Kidney epithelial cell (primary cell): ENCODE measurements around the gene GAK. TPM values are rescaled to one million over a fixed set of nuclear protein-coding genes. Genes with fewer than 3 reads are reported as not detected.

ENCODE experiments used
- DNase-seq: peaks from one replicate; pipeline ENCODE4 v3.0.0-alpha.2; 2010; ENCODE audit warnings: low read depth
- H3K27me3 ChIP-seq: 2 replicates; pipeline ENCODE4 v1.6.0; 2011; ENCODE audit warnings: low read length; ENCODE audit not compliant: control insufficient read depth, insufficient read depth
- H3K36me3 ChIP-seq: 2 replicates; pipeline ENCODE4 v1.5.1; 2011; ENCODE audit warnings: low read length; ENCODE audit not compliant: control insufficient read depth, insufficient read depth
- H3K4me3 ChIP-seq: 2 replicates; pipeline ENCODE4 v1.5.1; 2011; ENCODE audit warnings: low read depth, mild to moderate bottlenecking, control low read depth, low read length
- CTCF ChIP-seq: IDR thresholded peaks from 2 replicates; pipeline ENCODE4 v1.5.1; 2011; ENCODE audit warnings: mild to moderate bottlenecking, moderate library complexity, low read length, control low read depth, inconsistent platforms; ENCODE audit not compliant: insufficient read depth, poor library complexity, severe bottlenecking
- total RNA-seq: library from RNA; depleted of rRNA; stranded (reverse); fragments of >200 nt; gene quantifications from 2 replicates; pipeline ENCODE4 v1.2.3, GENCODE V29; 2015

GAK gene
- total RNA-seq, 1 donor from 2014 or later: 131 TPM

- TF ChIP-seq CTCF: no peak
Observed at GRCh38 chr4:858831-859451, 73.2 kb downstream of the GAK start.

GRCh38 chr4:858041-858481, 74.1 kb downstream of the GAK start:
- no peak for DNase-seq
- TF ChIP-seq CTCF: no peak
- peaks cover 2% of the 10 kb centered on the region for H3K36me3 ChIP-seq
- H3K4me3 ChIP-seq: no peak overlapping the region
- no peaks in the 10 kb centered on the region for H3K27me3 ChIP-seq

More at GRCh38 chr4:858831-859451, 73.2 kb downstream of the GAK start:
- H3K4me3 ChIP-seq: no peak overlapping the region
- DNase-seq: no peak
- H3K36me3 ChIP-seq: peaks cover 2% of the 10 kb centered on the region
- no peaks in the 10 kb centered on the region for H3K27me3 ChIP-seq

GRCh38 chr4:857461-857860, 74.7 kb downstream of the GAK start:
- H3K27me3 ChIP-seq: no peaks in the 10 kb centered on the region
- no peak overlapping the region for H3K4me3 ChIP-seq
- no peak for DNase-seq
- peaks cover 2% of the 10 kb centered on the region for H3K36me3 ChIP-seq
- TF ChIP-seq CTCF: no peak

- Histone ChIP-seq H3K36me3 (peaks cover 2% of the 10 kb centered on the region), H3K27me3 (no peaks in the 10 kb centered on the region), H3K4me3 (no peak overlapping the region)
- DNase-seq: no peak
- no peak for TF ChIP-seq CTCF
Observed at GRCh38 chr4:856225-856901, 75.8 kb downstream of the GAK start.

DNA sequence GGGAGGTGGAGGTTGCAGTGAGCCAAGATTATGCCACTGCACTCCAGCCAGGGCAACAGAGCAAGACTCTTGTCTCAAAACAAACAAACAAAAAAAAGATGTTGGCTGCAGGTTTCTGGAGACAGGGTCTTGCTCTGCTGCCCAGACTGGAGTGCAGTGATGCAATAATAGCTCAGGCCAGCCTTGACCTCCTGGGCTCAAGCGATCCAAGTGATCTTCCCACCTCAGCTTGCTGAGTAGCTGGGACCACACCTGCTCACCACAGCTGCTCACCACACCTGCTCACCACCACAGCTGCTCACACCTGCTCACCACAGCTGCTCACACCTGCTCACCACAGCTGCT, 76.3 kb downstream of the GAK start:
- H3K27me3 ChIP-seq: no peaks in the 10 kb centered on the region
- no peak overlapping the region for H3K4me3 ChIP-seq
- no peak for TF ChIP-seq CTCF
- no peak for DNase-seq
- H3K36me3 ChIP-seq: peaks cover under 1% of the 10 kb centered on the region

- DNase-seq: no peak
- no peak for TF ChIP-seq CTCF
- Histone ChIP-seq H3K4me3 (no peak overlapping the region), H3K27me3 (no peaks in the 10 kb centered on the region), H3K36me3 (no peaks in the 10 kb centered on the region)
Observed at GRCh38 chr4:854356-854755, 77.8 kb downstream of the GAK start.
